Myocyte (in vitro differentiated cells): ENCODE results near the gene ADAMTS20. TPM values are rescaled to one million over a fixed set of nuclear protein-coding genes. Genes with fewer than 3 reads are reported as not detected.

Source experiments
- DNase-seq: peaks from one replicate; pipeline ENCODE4 v3.0.0-alpha.2; 2012; ENCODE audit warnings: low read depth
- total RNA-seq: library from RNA; depleted of rRNA; stranded (reverse); fragments of >200 nt; gene quantifications from 2 replicates; pipeline ENCODE4 v1.2.3, GENCODE V29; 2014

The ADAMTS20 gene
- total RNA-seq, 1 donor from 2014 or later: 0.40 TPM

GRCh38 chr12:43317156-43317555 is 234.8 kb downstream of the ADAMTS20 start:
- DNase-seq: no peak

- no peak for DNase-seq
Observed at GRCh38 chr12:43316520-43316919, 235.5 kb downstream of the ADAMTS20 start.

GRCh38 chr12:43315961-43316360 is 236.0 kb downstream of the ADAMTS20 start:
- no peak for DNase-seq

GRCh38 chr12:43312991-43313505 is 239.0 kb downstream of the ADAMTS20 start:
- DNase-seq: no peak

GRCh38 chr12:43310596-43310995 is 241.4 kb downstream of the ADAMTS20 start:
- no peak for DNase-seq

- peak; percentile 76 for DNase-seq
Observed at GRCh38 chr12:43309959-43310358, 242.0 kb downstream of the ADAMTS20 start.

- no peak for DNase-seq
Observed at GRCh38 chr12:43308776-43309175, 243.2 kb downstream of the ADAMTS20 start.

- no peak for DNase-seq
Observed at GRCh38 chr12:43307126-43307525, 244.9 kb downstream of the ADAMTS20 start.

- DNase-seq: peak; percentile 39
Observed at GRCh38 chr12:43306066-43306465, 245.9 kb downstream of the ADAMTS20 start.

- DNase-seq: no peak
Observed at GRCh38 chr12:43305065-43305464, 246.9 kb downstream of the ADAMTS20 start.

Other genes starting within 250 kb of the ADAMTS20 start
- 15.2 and 25.2 TPM in 2 replicates for gene PUS7L, start 206.6 kb upstream of the ADAMTS20 start, total RNA-seq
- 12.6 and 21.1 TPM in 2 replicates for gene IRAK4, start 206.7 kb upstream of the ADAMTS20 start, total RNA-seq